Epithelial cell of proximal tubule (primary cell): ENCODE data around the gene GP1BB. TPM values are rescaled to one million over a fixed set of nuclear protein-coding genes. Genes with fewer than 3 reads are reported as not detected.
A peak's percentile ranks its signal among the peaks of the same experiment; 100 is the strongest.

ENCODE experiments used
- DNase-seq: peaks from one replicate; pipeline ENCODE4 v3.0.0-alpha.2; 2011; ENCODE audit warnings: low read depth
- H3K4me3 ChIP-seq: 2 replicates; pipeline ENCODE4 v1.5.1; 2011; ENCODE audit warnings: low read depth, mild to moderate bottlenecking, low read length
- CTCF ChIP-seq: conservative IDR thresholded peaks from 2 replicates; pipeline ENCODE4 v1.5.1; 2012; ENCODE audit warnings: low read depth, mild to moderate bottlenecking, low read length
- total RNA-seq: library from RNA; depleted of rRNA; stranded (reverse); fragments of >200 nt; gene quantifications from 2 replicates; pipeline ENCODE4 v1.2.3, GENCODE V29; 2015

GP1BB gene
- total RNA-seq, 1 donor from 2014 or later, result 0.81 TPM

- no peak overlapping the region for H3K4me3 ChIP-seq
- no peak for TF ChIP-seq CTCF
- no peak for DNase-seq
Measured at GRCh38 chr22:19716041-19716828, 7.1 kb upstream of the GP1BB start.

- H3K4me3 ChIP-seq, result no peak overlapping the region
- no peak for DNase-seq
- TF ChIP-seq CTCF, result no peak
Measured at GRCh38 chr22:19716829-19717105, 6.6 kb upstream of the GP1BB start.

- no peak for TF ChIP-seq CTCF
- DNase-seq, result no peak
- H3K4me3 ChIP-seq, result no peak overlapping the region
Measured at GRCh38 chr22:19717181-19717580, 6.2 kb upstream of the GP1BB start.

GRCh38 chr22:19717691-19718455, 5.5 kb upstream of the GP1BB start:
- DNase-seq, result no peak
- H3K4me3 ChIP-seq, result peak overlapping the region; percentile 44
- peak; percentile 57 for TF ChIP-seq CTCF

GRCh38 chr22:19718456-19719049, 4.8 kb upstream of the GP1BB start:
- peak overlapping the region; percentile 44 for H3K4me3 ChIP-seq
- no peak for DNase-seq
- TF ChIP-seq CTCF, result no peak

- no peak for TF ChIP-seq CTCF
- H3K4me3 ChIP-seq, result no peak overlapping the region
Measured at GRCh38 chr22:19719050-19719482, 4.3 kb upstream of the GP1BB start.

More at GRCh38 chr22:19719050-19719482, 4.3 kb upstream of the GP1BB start:
- no peak for DNase-seq
